GM18867 (cell line): ENCODE results near the gene GSN.

Experiments
- ATAC-seq: cut with Tn5 transposase; IDR thresholded peaks from one replicate; pipeline ENCODE4 v1.9.1; 2021; ENCODE audit warnings: mild to moderate bottlenecking, moderate library complexity; ENCODE audit not compliant: unreplicated experiment

The GSN gene

GRCh38 chr9:121322037-121322736 is 54.2 kb downstream of the GSN start:
- ATAC-seq = no peak

GRCh38 chr9:121322737-121323448 is 54.9 kb downstream of the GSN start:
- no peak for ATAC-seq

- no peak for ATAC-seq
Observed at GRCh38 chr9:121323449-121324151, 55.6 kb downstream of the GSN start.

GRCh38 chr9:121324316-121324715 is 56.4 kb downstream of the GSN start:
- ATAC-seq = no peak

- ATAC-seq = no peak
Observed at GRCh38 chr9:121324755-121325154, 56.8 kb downstream of the GSN start.

- no peak for ATAC-seq
Observed at GRCh38 chr9:121325387-121325786, 57.4 kb downstream of the GSN start.

- no peak for ATAC-seq
Observed at GRCh38 chr9:121326130-121326838, 58.3 kb downstream of the GSN start.

- no peak for ATAC-seq
Observed at GRCh38 chr9:121326901-121327613, 59.1 kb downstream of the GSN start.

- ATAC-seq = no peak
Observed at GRCh38 chr9:121328476-121328875, 60.5 kb downstream of the GSN start.

GRCh38 chr9:121328876-121329681 is 61.1 kb downstream of the GSN start:
- ATAC-seq = no peak

GRCh38 chr9:121331549-121331948 is 63.6 kb downstream of the GSN start:
- ATAC-seq = no peak

- no peak for ATAC-seq
Observed at GRCh38 chr9:121331992-121332685, 64.2 kb downstream of the GSN start.

GRCh38 chr9:121333950-121334773 is 66.2 kb downstream of the GSN start:
- ATAC-seq = no peak

GRCh38 chr9:121336665-121337064 is 68.7 kb downstream of the GSN start:
- no peak for ATAC-seq

- no peak for ATAC-seq
Observed at GRCh38 chr9:121339437-121339836, 71.5 kb downstream of the GSN start.

GRCh38 chr9:121340676-121341392 is 72.9 kb downstream of the GSN start:
- ATAC-seq = peak; percentile 88

GRCh38 chr9:121344184-121344583 is 76.2 kb downstream of the GSN start:
- ATAC-seq = no peak

- no peak for ATAC-seq
Observed at GRCh38 chr9:121345070-121345469, 77.1 kb downstream of the GSN start.
